HL-60 (cell line): ENCODE data around the gene TTC1.

Experiments
- DNase-seq, 2 experiments: peaks; one replicate each; pipeline ENCODE4 v3.0.0-alpha.2; 2010 to 2020; ENCODE audit warnings: low read depth in 1 of 2, low spot score in 1 of 2
- H3K27ac ChIP-seq: fragments of 250-450 bp; sonication (Bioruptor Pico); replicated peaks from 2 replicates; pipeline ENCODE4 v1.5.1; 2020; ENCODE audit warnings: mild to moderate bottlenecking, moderate library complexity
- H3K27me3 ChIP-seq: fragments of 250-450 bp; sonication (Bioruptor Pico); 2 replicates; pipeline ENCODE4 v1.5.1; 2021; ENCODE audit warnings: mild to moderate bottlenecking, moderate library complexity; ENCODE audit not compliant: insufficient read depth, poor library complexity, severe bottlenecking
- H3K4me3 ChIP-seq: replicated peaks from 2 replicates; pipeline ENCODE4 v1.5.1; 2011; ENCODE audit warnings: mild to moderate bottlenecking, control low read depth, low read length; ENCODE audit not compliant: insufficient read depth
- GABPA ChIP-seq: IDR thresholded peaks from 2 replicates; pipeline ENCODE4 v1.6.1; 2012; ENCODE audit warnings: low read depth
- POLR2AphosphoS5 ChIP-seq: IDR thresholded peaks from 2 replicates; pipeline ENCODE4 v1.6.1; 2012; ENCODE audit warnings: low read depth
- SPI1 ChIP-seq: IDR thresholded peaks from 2 replicates; pipeline ENCODE4 v1.6.1; 2012; ENCODE audit warnings: low read depth, mild to moderate bottlenecking, borderline replicate concordance
- long read RNA-seq: library from polyadenylated mRNA; unstranded; transcript quantifications from one replicate; pipeline ENCODE4 v2.0.0, GENCODE V29; 2020
- TF ChIP-seq, protein P1 (sequence below): IDR thresholded peaks from 2 replicates; pipeline ENCODE4 v1.6.1; 2012; ENCODE audit warnings: low read depth; ENCODE audit not compliant: insufficient replicate concordance
- TF ChIP-seq, protein P2 (sequence below): IDR thresholded peaks from one replicate; pipeline ENCODE4 v1.5.1; 2011; ENCODE audit warnings: low read length, control low read depth, inconsistent platforms; ENCODE audit not compliant: insufficient read depth

TTC1 gene, protein sequence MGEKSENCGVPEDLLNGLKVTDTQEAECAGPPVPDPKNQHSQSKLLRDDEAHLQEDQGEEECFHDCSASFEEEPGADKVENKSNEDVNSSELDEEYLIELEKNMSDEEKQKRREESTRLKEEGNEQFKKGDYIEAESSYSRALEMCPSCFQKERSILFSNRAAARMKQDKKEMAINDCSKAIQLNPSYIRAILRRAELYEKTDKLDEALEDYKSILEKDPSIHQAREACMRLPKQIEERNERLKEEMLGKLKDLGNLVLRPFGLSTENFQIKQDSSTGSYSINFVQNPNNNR
- long read RNA-seq, transcript TTC1-205 (8 exons, 1,432 nt) = minor isoform, 19 of 180 reads
- long read RNA-seq, transcript TTC1-201 (8 exons, 1,467 nt) = major isoform, 141 of 180 reads
- long read RNA-seq, partial matches to known transcripts = 11 of 180 reads
- long read RNA-seq, other reads (novel, unspliced or antisense) = 9 of 180 reads

DNA sequence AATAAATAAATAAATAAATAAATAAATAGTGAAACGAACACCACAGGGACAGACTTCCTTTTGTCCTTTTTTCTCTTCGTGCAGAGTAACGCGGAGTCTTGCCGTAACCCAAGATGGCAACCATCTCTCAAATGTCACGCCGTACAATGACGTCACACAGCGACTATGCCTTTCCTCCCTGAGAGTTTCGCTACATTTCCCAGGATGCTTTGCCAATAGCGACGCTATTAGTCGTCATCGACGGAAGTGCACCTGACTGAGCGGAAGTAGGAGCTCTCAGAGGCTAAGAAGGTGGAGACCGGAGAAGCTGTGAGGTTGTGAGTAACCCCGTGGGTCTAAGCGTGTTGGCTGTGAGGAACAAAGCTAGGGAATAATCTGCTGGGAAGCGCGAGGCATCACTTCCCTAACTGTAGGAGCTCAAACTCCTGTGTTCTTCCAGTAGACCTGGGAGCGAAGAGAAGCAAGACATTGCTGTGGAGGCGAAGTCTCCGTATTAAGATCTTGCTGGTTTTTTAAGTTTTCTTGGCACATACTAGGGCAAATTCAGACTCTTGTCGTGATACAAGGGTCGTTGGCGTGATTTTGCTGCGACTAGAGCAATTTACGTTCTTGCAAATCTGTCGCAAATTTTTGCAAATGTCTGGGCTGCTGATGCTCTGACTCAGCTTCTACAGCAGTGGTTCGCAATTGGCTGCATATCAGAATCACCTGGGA, at the start of gene TTC1:
TSS of gene TTC1 (plus strand) at position 263 of the 714 bp plus-strand sequence. CDS start 1,390 bp downstream, outside the sequence.
- Histone ChIP-seq H3K27ac (peak within 1 kb of the TSS; percentile 77), H3K4me3 (peak within 1 kb of the TSS; percentile 97), H3K27me3 (no peaks in the 10 kb centered on the region)
- TF ChIP-seq, protein P1, sequence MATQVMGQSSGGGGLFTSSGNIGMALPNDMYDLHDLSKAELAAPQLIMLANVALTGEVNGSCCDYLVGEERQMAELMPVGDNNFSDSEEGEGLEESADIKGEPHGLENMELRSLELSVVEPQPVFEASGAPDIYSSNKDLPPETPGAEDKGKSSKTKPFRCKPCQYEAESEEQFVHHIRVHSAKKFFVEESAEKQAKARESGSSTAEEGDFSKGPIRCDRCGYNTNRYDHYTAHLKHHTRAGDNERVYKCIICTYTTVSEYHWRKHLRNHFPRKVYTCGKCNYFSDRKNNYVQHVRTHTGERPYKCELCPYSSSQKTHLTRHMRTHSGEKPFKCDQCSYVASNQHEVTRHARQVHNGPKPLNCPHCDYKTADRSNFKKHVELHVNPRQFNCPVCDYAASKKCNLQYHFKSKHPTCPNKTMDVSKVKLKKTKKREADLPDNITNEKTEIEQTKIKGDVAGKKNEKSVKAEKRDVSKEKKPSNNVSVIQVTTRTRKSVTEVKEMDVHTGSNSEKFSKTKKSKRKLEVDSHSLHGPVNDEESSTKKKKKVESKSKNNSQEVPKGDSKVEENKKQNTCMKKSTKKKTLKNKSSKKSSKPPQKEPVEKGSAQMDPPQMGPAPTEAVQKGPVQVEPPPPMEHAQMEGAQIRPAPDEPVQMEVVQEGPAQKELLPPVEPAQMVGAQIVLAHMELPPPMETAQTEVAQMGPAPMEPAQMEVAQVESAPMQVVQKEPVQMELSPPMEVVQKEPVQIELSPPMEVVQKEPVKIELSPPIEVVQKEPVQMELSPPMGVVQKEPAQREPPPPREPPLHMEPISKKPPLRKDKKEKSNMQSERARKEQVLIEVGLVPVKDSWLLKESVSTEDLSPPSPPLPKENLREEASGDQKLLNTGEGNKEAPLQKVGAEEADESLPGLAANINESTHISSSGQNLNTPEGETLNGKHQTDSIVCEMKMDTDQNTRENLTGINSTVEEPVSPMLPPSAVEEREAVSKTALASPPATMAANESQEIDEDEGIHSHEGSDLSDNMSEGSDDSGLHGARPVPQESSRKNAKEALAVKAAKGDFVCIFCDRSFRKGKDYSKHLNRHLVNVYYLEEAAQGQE = no peak
- TF ChIP-seq GABPA (peak; percentile 90), POLR2AphosphoS5 (peak; percentile 92), SPI1 (peak; percentile 74)
- DNase-seq = peak; percentile 98

DNA sequence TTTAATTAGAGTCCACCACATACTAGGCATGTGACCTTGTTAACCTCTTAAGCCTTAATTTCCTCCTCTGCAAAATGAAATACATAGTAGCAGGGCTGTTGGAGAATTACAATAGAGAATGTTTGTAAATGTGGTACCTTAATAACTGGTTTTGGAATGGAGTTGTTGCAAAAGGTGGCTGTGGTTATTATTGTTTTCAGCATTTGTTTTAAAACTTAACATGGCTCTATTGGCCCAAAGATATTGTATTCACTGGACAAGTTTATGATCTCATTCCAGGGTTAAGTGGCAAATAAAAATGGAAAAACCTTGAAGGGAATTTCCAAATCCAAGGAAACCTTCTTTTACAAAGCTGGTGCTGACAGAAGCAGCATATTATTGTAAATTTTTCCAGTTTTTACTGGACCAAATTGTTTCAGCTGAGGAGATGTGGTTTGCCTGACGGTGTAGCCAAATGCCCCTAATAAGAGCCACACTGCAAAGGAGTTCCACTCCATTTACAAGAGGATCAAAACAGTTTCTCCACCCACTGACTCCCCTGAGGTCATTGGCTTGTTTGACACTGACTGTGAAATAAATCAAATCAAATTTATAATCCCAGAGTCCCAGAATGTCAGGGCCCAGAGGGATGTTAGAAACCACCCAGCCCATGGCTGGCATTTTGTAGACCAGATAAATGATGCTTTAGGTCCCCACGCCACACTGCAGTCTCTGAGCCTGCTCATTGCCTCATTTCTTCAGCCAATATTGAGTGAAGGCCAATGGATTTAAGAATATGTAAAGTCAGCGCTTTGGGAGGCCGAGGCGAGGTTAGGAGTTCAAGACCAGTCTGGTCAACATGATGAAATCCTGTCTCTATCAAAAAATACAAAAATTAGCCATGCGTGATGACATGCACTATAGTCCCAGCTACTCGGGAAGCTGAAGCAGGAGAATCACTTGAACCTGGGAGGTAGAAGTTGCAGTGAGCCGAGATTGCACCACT, 47.5 kb upstream of the TTC1 start:
- TF ChIP-seq, protein P1 = no peak
- no peak for DNase-seq
- no peak overlapping the region for H3K4me3 ChIP-seq
- no peaks in the 10 kb centered on the region for H3K27me3 ChIP-seq
- H3K27ac ChIP-seq = no peak overlapping the region

DNA sequence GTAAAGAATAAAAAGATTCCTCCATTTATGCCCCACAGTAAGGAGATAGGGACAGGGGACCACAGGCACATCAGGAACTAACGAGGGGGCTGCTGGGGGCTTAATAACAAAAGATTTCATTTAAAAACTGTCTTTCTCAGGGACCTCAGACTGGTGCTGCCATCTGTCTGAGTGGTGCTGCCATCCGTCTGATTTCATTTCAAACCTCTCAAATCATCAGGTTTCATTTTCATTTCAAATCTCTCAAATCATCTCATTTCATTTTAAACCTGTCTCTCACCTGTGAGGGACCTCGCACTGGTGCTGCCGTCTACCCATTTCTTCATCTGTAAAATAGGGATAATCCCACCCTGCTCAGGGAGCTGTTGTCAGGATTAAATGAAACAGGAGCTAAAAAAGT, 46.7 kb upstream of the TTC1 start:
- no peak for TF ChIP-seq POLR2AphosphoS5
- TF ChIP-seq SPI1 = no peak
- TF ChIP-seq, protein P2, sequence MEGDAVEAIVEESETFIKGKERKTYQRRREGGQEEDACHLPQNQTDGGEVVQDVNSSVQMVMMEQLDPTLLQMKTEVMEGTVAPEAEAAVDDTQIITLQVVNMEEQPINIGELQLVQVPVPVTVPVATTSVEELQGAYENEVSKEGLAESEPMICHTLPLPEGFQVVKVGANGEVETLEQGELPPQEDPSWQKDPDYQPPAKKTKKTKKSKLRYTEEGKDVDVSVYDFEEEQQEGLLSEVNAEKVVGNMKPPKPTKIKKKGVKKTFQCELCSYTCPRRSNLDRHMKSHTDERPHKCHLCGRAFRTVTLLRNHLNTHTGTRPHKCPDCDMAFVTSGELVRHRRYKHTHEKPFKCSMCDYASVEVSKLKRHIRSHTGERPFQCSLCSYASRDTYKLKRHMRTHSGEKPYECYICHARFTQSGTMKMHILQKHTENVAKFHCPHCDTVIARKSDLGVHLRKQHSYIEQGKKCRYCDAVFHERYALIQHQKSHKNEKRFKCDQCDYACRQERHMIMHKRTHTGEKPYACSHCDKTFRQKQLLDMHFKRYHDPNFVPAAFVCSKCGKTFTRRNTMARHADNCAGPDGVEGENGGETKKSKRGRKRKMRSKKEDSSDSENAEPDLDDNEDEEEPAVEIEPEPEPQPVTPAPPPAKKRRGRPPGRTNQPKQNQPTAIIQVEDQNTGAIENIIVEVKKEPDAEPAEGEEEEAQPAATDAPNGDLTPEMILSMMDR = no peak
- H3K27me3 ChIP-seq = peaks cover 4% of the 10 kb centered on the region
- no peak overlapping the region for H3K4me3 ChIP-seq
- DNase-seq = no peak
- H3K27ac ChIP-seq = no peak overlapping the region

GRCh38 chr5:159963935-159964334, 45.0 kb upstream of the TTC1 start:
- DNase-seq = no peak
- TF ChIP-seq GABPA (no peak), POLR2AphosphoS5 (no peak), SPI1 (no peak)
- TF ChIP-seq, protein P2 = no peak
- TF ChIP-seq, protein P1 = no peak
- Histone ChIP-seq H3K27me3 (peaks cover 4% of the 10 kb centered on the region), H3K27ac (no peak overlapping the region), H3K4me3 (no peak overlapping the region)
